Urothelium cell line (cell line): ENCODE data around the gene SLC17A4.

Source experiments
- DNase-seq: peaks from one replicate; pipeline ENCODE4 v3.0.0; 2011; ENCODE audit warnings: low spot score, mixed read lengths
- FAIRE-seq: peaks from 2 replicates; lab custom pipeline; 2011; peaks lifted over from hg19 to GRCh38; lab: Jason Lieb, UNC

SLC17A4 gene

DNA sequence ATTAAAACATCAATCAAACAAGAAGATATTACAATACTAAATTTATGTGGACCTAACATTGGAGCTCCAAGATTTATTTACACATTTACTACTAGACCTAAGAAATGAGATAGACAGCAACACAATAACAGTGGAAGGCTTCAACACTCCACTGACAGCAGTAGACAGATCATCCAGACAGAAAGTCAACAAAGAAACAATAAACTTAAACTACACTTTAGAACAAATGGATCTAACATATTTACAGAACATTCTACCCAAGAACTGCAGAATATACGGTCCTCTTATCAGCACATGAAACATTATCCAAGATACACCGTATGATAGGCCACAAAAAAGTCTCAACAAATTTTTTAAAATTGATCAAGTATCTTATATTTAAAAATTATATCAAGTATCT lies 50.3 kb downstream of the SLC17A4 start:
- FAIRE-seq (no peak), DNase-seq (no peak)

DNA sequence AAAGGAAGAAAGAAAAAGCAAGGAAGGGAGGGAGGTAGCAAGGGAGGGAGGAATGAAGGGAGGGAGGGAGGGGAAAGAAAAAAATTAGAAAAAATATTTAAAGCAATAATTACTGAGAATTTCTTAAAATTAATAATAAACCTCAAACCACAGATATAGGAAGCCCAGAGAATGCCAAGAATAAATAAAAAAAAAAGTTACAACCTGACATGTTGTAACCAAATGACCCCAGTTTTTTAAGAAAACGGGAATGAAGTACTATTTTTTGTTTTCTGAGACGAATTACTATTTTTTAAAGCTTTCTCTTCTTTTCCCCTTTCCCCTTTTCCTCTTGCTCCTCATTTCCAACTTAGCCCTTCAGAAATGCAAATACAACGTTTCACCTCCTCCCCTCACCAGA lies 60.7 kb downstream of the SLC17A4 start:
- FAIRE-seq = no peak
- DNase-seq = no peak

DNA sequence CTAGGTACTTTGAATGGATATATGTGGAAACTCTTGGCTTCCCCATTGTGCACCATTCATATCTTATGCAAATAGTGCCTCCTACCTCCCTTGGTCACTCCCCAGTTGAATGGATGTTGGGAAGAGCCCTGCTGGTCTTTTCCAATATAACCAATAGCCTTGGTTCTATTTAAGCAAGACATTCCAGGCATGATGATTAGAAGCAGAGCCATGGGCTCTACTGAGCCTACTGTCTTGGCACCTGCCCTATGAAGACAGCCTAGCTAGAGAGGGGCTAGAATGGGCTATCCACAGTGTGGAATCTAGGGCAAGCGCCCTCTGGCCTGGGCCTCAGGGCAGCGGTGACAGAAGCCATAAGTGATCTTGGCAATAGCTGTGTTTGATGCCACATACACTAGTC lies 61.7 kb downstream of the SLC17A4 start:
- DNase-seq (no peak), FAIRE-seq (no peak)

DNA sequence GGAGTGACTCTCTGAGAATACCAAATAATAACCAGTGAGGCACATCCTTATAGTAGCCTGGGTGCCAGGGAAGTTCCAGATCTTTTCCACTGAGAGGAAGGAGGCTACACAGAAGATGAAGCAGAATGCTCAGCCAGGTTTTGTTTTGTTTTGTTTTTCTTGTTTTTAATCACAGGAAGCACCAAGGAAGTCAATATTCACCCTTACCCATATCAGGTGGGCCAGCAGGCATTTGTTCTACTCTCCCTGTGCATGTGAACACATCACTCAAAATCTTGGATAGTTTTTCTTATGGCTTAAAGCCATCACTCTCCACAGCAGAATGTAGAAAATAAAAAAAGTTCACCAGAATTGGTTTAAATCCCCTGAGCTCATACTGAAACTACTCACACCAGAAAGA lies 66.8 kb downstream of the SLC17A4 start:
- FAIRE-seq (no peak), DNase-seq (no peak)

DNA sequence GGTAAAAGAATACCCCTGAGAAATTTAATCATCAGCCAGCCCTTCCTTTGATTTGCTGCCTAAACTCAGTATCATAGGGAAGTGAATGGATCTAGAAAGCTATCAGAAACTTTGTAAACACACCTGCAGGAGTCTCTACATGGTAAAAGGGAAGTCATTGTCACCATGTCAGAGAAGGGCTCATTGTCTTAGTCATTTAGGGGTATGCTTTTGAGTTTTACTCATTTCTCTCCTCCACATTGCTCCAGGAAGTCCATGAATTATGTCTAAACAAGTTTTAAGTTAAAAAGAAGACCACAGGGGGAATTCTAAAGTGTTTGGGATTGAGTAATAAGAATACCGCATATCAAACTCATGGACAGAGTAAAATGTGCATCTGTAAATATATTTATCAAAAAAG lies 74.8 kb downstream of the SLC17A4 start:
- FAIRE-seq (no peak), DNase-seq (no peak)

DNA sequence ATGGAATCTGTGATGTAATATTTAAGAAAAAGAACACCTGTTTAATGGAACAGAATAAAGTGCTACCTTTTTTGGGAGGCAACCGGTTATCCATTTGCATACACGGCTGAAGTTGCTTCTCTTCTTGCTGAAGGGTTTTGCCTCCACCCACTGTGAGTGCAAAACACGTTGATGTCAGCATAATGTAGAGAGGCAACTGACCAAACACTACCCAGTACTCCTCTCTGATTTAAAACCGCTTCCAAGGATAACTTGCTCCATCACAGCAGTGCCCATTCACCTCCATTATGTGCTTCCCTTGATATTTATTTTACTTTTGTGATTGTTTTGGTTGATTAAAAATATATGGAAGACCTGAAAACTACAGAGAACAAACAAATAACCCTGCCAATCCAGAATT lies 75.9 kb downstream of the SLC17A4 start:
- FAIRE-seq (no peak), DNase-seq (no peak)
